NCI-H1105 treated with DMSO at 0.1 percent for 48 hours (cell line): Measurements from ENCODE around the gene EPB41L2.
"Not testable (repeated sequence)": the region's sequence is repeated elsewhere in the genome, so short reads cannot be mapped to it uniquely, and the experiment has no call there.

Source experiments
- DNase-seq: peaks from one replicate; lab custom pipeline; 2025; lab: John Stamatoyannopoulos, UW

Gene EPB41L2

DNA sequence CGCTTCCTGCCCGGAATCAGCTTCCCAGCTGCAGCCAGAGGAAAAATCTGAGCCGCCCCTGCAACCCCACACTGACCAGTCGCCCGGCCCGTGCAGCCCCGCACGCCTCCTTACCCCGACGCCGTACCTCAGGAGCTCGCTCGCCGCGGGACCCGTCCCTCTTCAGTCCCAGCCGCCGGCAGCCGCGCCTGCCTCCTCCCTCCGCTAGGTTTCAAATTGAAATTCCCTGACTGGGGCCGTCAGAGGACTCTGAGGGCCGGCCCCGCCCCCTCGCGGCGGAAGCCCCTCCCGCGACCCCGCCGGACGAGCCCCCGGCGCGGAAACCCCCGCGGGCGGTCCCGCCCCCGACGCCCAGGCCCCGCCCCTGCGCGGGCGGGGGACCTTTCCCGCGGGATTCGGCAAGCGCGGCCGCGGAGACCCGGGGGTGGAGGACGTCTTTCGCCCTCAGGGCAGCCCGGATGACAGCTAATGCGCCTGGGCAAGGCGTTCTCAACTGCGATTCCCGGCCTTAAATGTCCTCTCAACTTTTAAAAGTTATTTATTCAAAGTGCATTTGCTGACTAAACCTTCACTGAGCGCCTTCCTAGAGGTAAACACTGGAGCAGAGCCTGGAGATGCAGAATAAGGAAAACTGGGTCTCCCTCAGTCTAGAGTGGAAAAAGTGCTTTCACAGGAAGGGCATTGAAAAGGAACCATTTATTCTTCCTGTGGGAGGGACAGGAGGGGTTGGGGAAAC is at the start of gene EPB41L2:
EPB41L2 (minus strand) TSS at position 218 of the 736 bp plus-strand sequence. CDS start 106,760 bp downstream, outside the sequence.
- peak; percentile 43 for DNase-seq

GRCh38 chr6:131112249-131112648 is 49.2 kb upstream of the EPB41L2 start:
- DNase-seq = no peak

GRCh38 chr6:131107151-131107550 is 44.1 kb upstream of the EPB41L2 start:
- DNase-seq = no peak

DNA sequence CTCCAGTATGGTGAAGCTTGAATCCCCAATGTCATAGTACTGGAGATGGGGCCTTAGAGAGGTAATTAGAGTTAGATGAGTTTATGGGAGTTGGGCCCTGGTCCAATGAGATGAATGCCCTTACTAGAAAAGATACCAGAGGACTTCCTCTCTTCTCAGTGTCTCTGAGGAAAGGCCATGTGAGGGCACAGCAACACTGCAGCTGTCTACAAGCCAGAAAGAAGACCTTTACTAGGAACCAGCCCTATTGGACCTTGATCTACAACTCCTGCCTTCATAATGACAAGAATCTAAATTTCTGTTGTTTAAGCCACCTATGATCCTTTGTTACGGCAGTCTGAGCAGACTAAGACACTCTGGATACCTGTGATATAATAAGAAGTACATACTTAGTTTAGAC is 40.9 kb upstream of the EPB41L2 start:
- DNase-seq = no peak

- no peak for DNase-seq
These were observed 40.3 kb upstream of the EPB41L2 start for GRCh38 chr6:131103296-131103695.

DNA sequence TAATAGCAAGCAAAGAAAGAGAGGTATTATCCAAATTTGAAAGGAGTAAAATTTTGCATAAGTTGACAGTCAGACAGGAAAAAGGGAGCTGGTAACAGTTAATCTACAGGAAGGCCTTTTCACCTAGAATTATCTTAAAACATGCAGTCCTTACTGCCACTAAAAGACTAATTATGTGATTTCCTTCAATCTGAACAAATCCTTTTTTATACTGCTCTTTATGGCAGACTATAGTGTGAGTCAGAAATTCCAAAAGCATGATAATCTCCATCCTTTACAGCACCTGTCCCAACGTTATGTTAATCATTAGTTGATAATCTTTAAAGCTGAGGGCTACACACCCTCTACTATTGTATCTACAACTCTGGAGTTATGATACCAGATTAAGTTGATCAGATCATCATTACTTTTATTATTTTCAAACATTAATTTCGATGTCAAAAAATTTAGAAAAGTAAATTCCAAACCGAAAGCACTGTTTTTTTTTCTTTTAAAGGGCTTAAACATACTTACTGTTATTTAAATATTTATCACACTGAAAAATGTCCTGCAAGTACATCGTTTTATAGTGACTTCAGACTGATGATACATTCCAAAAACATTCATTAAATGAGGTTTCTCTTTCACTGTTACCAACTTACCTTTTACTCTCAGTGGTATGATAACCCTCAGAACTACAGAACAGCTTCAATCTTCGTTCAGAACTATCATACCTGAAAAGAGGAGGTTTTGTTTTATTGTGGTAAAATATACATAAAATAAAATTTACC is 39.1 kb upstream of the EPB41L2 start:
- no peak for DNase-seq

GRCh38 chr6:131096786-131097185 is 33.7 kb upstream of the EPB41L2 start:
- DNase-seq = no peak

DNA sequence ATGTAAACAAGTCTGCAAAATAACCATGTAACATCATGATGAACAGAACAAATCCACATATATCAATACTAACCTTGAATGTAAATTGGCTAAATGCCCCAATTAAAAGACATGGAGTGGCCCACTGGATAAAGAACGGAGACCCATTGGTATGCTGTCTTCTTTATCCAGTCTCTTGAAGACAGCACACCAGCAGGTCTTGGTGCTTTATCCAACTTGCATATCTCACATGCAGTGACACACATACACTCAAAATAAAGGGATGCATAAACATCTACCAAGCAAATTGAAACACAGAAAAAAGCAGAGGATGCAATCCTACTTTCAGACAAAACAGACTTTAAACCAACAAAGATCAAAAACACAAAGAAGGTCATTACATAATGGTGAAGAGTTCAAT is 30.3 kb upstream of the EPB41L2 start:
- DNase-seq = no peak

- not testable (repeated sequence) for DNase-seq
These were observed 28.9 kb upstream of the EPB41L2 start for GRCh38 chr6:131091944-131092343.

DNA sequence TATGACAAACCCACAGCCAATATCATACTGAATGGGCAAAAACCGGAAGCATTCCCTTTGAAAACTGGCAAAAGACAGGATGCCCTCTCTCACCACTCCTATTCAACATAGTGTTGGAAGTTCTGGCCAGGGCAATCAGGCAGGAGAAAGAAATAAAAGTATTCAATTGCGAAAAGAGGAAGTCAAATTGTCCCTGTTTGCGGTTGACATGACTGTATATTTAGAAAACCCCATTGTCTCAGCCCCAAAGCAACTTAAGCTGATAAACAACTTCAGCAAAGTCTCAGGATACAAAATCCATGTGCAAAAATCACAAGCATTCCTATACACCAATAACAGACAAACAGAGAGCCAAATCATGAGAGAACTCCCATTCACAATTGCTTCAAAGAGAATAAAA is 27.3 kb upstream of the EPB41L2 start:
- DNase-seq = not testable (repeated sequence)

GRCh38 chr6:131084982-131085381 is 21.9 kb upstream of the EPB41L2 start:
- no peak for DNase-seq

- no peak for DNase-seq
These were observed 20.6 kb upstream of the EPB41L2 start for GRCh38 chr6:131083687-131084086.

GRCh38 chr6:131082335-131082734 is 19.3 kb upstream of the EPB41L2 start:
- no peak for DNase-seq

DNA sequence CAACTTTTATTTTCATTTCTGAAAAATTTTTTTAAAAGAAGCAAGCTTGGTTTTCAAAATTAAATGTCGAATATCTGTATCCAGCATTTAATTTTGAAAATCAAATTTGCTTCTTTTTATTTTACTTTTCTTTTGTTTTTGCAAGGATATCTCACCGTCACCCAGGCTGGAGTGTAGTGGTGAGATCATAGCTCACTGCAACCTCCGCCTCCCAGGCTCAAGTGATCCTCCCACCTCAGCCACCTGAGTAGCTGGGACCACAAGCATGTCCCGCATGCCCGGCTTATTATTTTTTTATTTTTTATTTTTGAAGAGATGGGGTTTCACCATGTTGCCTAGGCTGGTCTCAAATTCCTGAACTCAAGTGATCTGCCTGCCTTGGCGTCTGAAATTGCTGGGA is 17.0 kb upstream of the EPB41L2 start:
- no peak for DNase-seq

DNA sequence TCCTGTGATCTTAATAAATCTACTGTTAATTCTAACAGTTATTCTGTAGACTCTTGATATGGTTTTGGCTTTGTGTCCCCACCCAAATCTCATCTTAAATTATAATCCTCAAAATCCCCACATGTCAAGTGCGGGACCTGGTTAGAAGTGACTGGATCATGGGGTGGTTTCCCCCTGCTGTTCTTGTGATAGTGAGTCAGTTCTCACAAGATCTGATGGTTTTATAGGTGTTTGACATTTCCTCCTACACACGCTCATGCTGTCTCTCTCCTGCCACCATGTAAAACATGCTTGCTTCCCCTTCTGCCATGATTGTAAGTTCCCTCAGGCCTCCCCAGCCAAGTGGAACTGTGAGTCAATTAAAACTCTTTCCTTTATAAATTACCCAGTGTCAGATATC is 10.5 kb upstream of the EPB41L2 start:
- no peak for DNase-seq

GRCh38 chr6:131070061-131070460 is 7.0 kb upstream of the EPB41L2 start:
- no peak for DNase-seq

GRCh38 chr6:131068165-131068564 is 5.1 kb upstream of the EPB41L2 start:
- DNase-seq = no peak

DNA sequence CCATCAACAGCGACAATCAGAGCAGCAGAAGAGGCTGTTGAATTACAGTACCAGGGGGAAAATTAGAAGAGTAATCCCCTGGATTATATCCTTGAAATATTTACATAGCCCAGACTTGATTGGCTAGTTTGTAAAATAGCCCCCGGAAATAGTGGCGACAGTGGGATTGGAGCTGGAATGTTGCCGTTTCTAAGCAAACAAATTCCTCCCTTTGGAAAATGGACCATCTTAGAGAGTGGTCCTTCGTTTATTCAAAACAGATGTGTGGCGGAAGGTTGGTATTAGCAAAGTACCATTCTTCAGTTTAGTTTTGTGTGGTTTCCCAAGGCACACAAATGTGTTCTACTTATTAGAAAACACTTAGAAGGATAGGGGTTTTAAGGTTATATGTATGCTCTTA is 4.5 kb upstream of the EPB41L2 start:
- DNase-seq = no peak

GRCh38 chr6:131065824-131066171 is 2.8 kb upstream of the EPB41L2 start:
- no peak for DNase-seq

- no peak for DNase-seq
These were observed 2.2 kb upstream of the EPB41L2 start for GRCh38 chr6:131065112-131065823.

- no peak for DNase-seq
These were observed 773 bp upstream of the EPB41L2 start for GRCh38 chr6:131063764-131064272.

DNA sequence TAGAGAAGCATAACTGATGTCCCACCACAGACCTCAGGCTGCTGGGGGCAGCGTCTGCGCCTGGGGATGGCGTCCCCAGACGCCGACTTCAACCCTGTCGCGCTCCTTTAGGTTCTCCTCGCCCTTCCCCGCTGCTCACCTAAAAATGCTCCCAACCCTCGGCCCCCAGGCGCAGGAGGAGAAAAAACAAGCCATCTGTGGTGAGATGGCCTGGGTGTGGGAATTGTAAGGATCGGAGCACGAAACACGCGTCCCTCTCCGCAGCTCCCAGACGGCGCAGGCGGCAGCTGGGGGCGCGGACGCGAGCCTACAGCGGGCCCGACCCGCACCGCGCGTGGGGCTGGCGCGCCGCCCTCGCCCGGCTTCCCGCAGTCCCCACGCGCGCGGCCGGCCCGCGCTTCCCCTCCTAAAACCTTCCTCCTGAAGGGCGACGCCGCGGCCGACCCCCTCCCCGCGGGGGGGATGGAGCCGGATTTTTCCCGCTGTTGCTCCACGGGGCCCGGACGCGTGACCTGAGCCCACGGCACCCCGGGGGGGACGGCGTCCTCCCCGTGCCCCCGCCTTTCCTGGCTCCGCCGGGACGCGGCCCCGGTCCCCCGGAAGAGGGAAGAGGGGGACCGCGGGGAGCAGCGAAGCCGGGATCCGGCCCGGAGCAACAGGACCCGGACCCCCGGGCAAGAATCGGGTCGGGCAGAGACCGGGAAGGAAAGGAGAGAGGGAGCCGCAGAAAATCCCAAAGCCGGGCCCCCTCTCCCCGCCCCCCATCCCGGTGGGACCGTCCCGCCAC is 611 bp downstream of the EPB41L2 start:
- no peak for DNase-seq
